ENCODE results near the gene GAB2.

GRCh38 chr11:78295347-78295746, 122.3 kb downstream of the GAB2 start:
- no peak for TF ChIP-seq CTCF (IDR thresholded peaks at IDR 0.05)
- TF ChIP-seq POLR2A (IDR thresholded peaks at IDR 0.05): no peak

Data from lower leg skin (tissue), 3 donors.